ENCODE data around the gene PSMG4. TPM values are rescaled to one million over a fixed set of nuclear protein-coding genes. Genes with fewer than 3 reads are reported as not detected.

The PSMG4 gene
- total and polyA plus RNA-seq, 2 donors (not counting 3 experiments of a cell fraction or from before 2014, with no cell fraction given), result 31.4 to 46.0 TPM

- TF ChIP-seq EZH2 (IDR thresholded peaks at IDR 0.05; ENCODE audit: borderline replicate concordance, low read depth, low read length, severe bottlenecking), result no peak
- no peak for TF ChIP-seq FOS (IDR thresholded peaks at IDR 0.05; ENCODE audit: borderline replicate concordance, insufficient read depth, low read length)
- no peak for TF ChIP-seq POLR2A (IDR thresholded peaks at IDR 0.05; ENCODE audit: low read depth, low read length)
- TF ChIP-seq MAX (IDR thresholded peaks at IDR 0.05; ENCODE audit: insufficient read depth, insufficient read length), result no peak
- no peak for TF ChIP-seq GATA2 (IDR thresholded peaks at IDR 0.05; ENCODE audit: insufficient read depth, insufficient read length, low read depth, low read length)
- no peak for TF ChIP-seq POLR2AphosphoS5 (IDR thresholded peaks at IDR 0.05; ENCODE audit: insufficient read depth, low read depth, low read length)
- TF ChIP-seq MYC (IDR thresholded peaks at IDR 0.05; ENCODE audit: low read depth, low read length), result no peak
- TF ChIP-seq, protein P1, sequence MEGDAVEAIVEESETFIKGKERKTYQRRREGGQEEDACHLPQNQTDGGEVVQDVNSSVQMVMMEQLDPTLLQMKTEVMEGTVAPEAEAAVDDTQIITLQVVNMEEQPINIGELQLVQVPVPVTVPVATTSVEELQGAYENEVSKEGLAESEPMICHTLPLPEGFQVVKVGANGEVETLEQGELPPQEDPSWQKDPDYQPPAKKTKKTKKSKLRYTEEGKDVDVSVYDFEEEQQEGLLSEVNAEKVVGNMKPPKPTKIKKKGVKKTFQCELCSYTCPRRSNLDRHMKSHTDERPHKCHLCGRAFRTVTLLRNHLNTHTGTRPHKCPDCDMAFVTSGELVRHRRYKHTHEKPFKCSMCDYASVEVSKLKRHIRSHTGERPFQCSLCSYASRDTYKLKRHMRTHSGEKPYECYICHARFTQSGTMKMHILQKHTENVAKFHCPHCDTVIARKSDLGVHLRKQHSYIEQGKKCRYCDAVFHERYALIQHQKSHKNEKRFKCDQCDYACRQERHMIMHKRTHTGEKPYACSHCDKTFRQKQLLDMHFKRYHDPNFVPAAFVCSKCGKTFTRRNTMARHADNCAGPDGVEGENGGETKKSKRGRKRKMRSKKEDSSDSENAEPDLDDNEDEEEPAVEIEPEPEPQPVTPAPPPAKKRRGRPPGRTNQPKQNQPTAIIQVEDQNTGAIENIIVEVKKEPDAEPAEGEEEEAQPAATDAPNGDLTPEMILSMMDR (IDR thresholded peaks at IDR 0.05; ENCODE audit: extremely low read depth in 1 of 2, insufficient read depth in 1 of 2, low read depth in 1 of 2, low read length in 2 of 2), result no peak
- no peak for TF ChIP-seq JUN (IDR thresholded peaks at IDR 0.05; ENCODE audit: borderline replicate concordance, insufficient read depth, insufficient read length, low read depth)
- H3K4me1 ChIP-seq (ENCODE audit: control insufficient read depth, extremely low read depth, insufficient read depth, low read length), result peaks cover 6% of the 10 kb centered on the region
- ChIA-PET POLR2A (no interaction called here), CTCF (interaction anchor here (1.4 to 1.8 kb wide), 3 partner anchors 9 to 16 kb away, joined by 4 to 6 read pairs (median 4); no protein-coding TSS in a partner anchor)
- no peak overlapping the region for H3K4me2 ChIP-seq (ENCODE audit: insufficient read depth, low read length)
- DNase-seq (ENCODE audit: low read depth, low spot score) (no peak), FAIRE-seq (no peak)
- peaks cover 0 to 2% of the 10 kb centered on the region in 2 experiments for H3K36me3 ChIP-seq (ENCODE audit: control insufficient read depth in 2 of 2, extremely low read depth in 1 of 2, insufficient read depth in 2 of 2, low read length in 2 of 2)
- BruUV-seq (replicated peaks), result no TSS peak
- no peaks in the 10 kb centered on the region for H4K20me1 ChIP-seq (replicated peaks; ENCODE audit: control insufficient read depth, extremely low read depth, insufficient read depth, low read length)
- no peak overlapping the region for H2AFZ ChIP-seq (ENCODE audit: low read depth, low read length)
- intact Hi-C loops (cut with micrococcal nuclease) (no loop called here), dilution Hi-C loops (cut with MboI; ENCODE audit: extremely low pct_ligation_motif_present, low sequenced_read_pairs) (loop anchor here (25.0 kb wide), 1 partner anchor 696 kb away; no protein-coding TSS in a partner anchor)
- H3K9me3 ChIP-seq (replicated peaks; ENCODE audit: control insufficient read depth, insufficient read depth, low read length), result no peaks in the 10 kb centered on the region
- no peaks in the 10 kb centered on the region for H3K79me2 ChIP-seq (ENCODE audit: control insufficient read depth, insufficient read depth, low read length)
- H3K9me1 ChIP-seq (replicated peaks; ENCODE audit: control insufficient read depth, extremely low read depth, insufficient read depth, low read length), result no peaks in the 10 kb centered on the region
- no peak overlapping the region for H3K4me3 ChIP-seq (replicated peaks in 1 of 3; ENCODE audit: insufficient read depth in 1 of 3, low read depth in 1 of 3, low read length in 3 of 3)
- H3K9ac ChIP-seq (replicated peaks; ENCODE audit: extremely low read depth, insufficient read depth, low read length), result no peak overlapping the region
- no peak overlapping the region for H3K27ac ChIP-seq (ENCODE audit: insufficient read depth, low read depth, low read length)
- no peaks in the 10 kb centered on the region for H3K27me3 ChIP-seq (ENCODE audit: control insufficient read depth in 2 of 2, insufficient read depth in 2 of 2, low read length in 2 of 2)
These were observed 32.1 kb downstream of the PSMG4 start for GRCh38 chr6:3290931-3291211.
